ENCODE results near the gene FRMD4B. TPM values are rescaled to one million over a fixed set of nuclear protein-coding genes. Genes with fewer than 3 reads are reported as not detected.

Gene FRMD4B
- total RNA-seq, 4 donors from 2014 or later: 15.5 to 36.7 (median 26.0) TPM

DNA sequence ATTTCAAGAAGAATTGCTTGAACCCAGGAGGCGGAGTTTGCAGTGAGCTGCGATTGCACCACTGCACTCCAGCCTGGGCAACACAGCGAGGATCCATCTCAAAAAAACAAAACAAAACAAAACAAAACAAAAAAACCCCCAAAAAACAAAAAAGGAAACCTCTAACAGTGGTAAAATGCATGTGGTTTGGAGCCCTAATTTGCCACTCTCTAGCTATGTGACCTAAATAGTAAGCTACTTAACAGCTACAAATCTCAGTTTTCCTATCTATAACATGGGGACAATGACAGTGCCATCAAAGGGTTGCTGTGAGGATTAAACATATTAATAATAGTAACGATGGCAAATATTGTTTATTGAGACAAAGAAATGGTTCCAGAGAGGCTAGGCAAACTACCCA, 144.1 kb downstream of the FRMD4B start:
- no peaks in the 10 kb centered on the region for H3K36me3 ChIP-seq
- no peak overlapping the region for H3K4me3 ChIP-seq
- intact Hi-C loops (cut with DNase I; ENCODE audit: low total_unique reads): no loop called here
- H3K27me3 ChIP-seq: no peaks in the 10 kb centered on the region
- peaks cover 4 to 18% (median 8%) of the 10 kb centered on the region in 4 donors for H3K4me1 ChIP-seq
- no peak for DNase-seq
- TF ChIP-seq, protein P1, sequence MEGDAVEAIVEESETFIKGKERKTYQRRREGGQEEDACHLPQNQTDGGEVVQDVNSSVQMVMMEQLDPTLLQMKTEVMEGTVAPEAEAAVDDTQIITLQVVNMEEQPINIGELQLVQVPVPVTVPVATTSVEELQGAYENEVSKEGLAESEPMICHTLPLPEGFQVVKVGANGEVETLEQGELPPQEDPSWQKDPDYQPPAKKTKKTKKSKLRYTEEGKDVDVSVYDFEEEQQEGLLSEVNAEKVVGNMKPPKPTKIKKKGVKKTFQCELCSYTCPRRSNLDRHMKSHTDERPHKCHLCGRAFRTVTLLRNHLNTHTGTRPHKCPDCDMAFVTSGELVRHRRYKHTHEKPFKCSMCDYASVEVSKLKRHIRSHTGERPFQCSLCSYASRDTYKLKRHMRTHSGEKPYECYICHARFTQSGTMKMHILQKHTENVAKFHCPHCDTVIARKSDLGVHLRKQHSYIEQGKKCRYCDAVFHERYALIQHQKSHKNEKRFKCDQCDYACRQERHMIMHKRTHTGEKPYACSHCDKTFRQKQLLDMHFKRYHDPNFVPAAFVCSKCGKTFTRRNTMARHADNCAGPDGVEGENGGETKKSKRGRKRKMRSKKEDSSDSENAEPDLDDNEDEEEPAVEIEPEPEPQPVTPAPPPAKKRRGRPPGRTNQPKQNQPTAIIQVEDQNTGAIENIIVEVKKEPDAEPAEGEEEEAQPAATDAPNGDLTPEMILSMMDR (IDR thresholded peaks at IDR 0.05): no peak
- TF ChIP-seq EP300 (IDR thresholded peaks at IDR 0.05; ENCODE audit: low read depth) (no peak), POLR2A (IDR thresholded peaks at IDR 0.05) (no peak), POLR2AphosphoS5 (IDR thresholded peaks at IDR 0.05) (no peak)
- no peaks in the 10 kb centered on the region for H3K9me3 ChIP-seq
- in situ Hi-C loops (cut with MboI; ENCODE audit: low pct_ligation_motif_present in 1 of 4, low pct_unique_long_range_greater_than_20kb in 1 of 4, low sequenced_read_pairs in 3 of 4): no loop called here
- no peak overlapping the region for H3K27ac ChIP-seq
- WGBS, 2 donors (ENCODE audit: low coverage in 1 of 2): 90 to 96% methylated on average over 4 of the region's 4 CpGs

DNA sequence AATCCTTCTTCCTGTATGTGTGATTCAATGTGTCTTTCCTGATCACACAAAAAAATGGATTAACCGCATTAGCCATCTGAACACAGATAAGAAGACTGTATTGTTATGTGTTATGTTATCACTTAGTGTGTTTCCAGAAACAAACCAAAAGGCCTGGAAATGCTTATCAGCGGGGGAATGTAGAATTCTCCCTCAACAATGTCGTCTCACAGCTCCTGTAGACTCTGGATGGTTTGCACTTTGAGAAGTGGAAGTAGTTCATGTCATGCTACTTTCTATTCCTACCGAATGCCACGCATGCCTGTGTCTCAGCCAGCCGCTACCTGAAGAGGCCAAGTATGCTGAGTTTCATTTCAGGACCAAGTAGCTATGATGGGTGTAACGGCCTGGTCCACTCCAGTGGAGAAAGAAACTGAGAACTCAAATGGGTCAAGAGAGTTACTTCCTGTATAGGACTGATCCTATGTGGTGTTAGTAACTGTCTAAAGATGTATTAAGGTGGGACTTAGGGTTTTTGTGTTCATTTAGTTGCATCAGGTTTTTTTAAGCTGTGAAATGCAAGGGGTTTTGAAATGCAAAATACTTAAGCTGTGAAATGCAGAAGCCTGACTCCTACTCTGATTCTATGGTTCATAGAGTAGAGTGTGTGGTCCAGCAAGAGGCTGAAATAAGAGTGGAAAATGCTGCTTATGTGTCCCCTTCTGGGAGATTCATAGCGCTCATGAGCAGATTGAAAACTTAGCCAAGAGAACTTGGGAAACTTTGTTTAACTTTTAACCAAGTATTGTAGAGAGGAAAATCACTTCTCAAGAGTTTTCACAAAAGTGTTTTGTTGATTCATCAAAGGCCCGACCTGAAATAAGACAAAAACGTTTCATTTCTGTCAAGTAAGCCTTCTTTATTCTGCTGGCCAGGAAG, 145.0 kb downstream of the FRMD4B start:
- WGBS, 2 donors (ENCODE audit: low coverage in 1 of 2): 79 to 100% methylated on average over 2 to 10 of the region's 10 CpGs
- TF ChIP-seq POLR2A (IDR thresholded peaks at IDR 0.05) (no peak), EP300 (IDR thresholded peaks at IDR 0.05; ENCODE audit: low read depth) (no peak)
- TF ChIP-seq, protein P1 (IDR thresholded peaks at IDR 0.05): no peak
- Histone ChIP-seq H3K27me3 (no peaks in the 10 kb centered on the region), H3K36me3 (no peaks in the 10 kb centered on the region), H3K4me3 (no peak overlapping the region), H3K9me3 (no peaks in the 10 kb centered on the region), H3K4me1 (peaks cover 5 to 26% (median 11%) of the 10 kb centered on the region in 4 donors), H3K27ac (no peak overlapping the region)
- DNase-seq: no peak
- intact Hi-C loops (cut with DNase I; ENCODE audit: low total_unique reads): no loop called here
- in situ Hi-C loops (cut with MboI; ENCODE audit: low pct_ligation_motif_present in 1 of 4, low pct_unique_long_range_greater_than_20kb in 1 of 4, low sequenced_read_pairs in 3 of 4): no loop called here

DNA sequence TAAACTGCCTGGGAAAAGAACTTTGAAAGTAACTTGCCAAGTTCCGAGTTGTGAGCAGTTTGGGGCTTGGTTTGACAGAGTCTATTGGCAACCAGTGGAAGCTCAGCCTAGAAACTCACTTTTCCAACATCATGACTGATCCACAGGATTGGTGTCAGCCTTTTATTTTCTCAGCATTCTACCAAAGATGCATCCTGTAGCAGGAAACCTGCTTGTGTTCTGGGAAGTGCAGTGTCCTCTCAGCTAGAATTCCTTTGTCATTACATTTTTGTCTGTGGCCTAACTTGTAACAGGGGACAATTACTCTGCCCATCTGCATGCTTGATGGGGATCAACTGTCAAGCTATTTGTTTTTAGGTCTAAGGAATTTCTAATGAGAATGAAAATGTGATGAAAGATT, 146.8 kb downstream of the FRMD4B start:
- intact Hi-C loops (cut with DNase I; ENCODE audit: low total_unique reads): no loop called here
- no peak for TF ChIP-seq EP300 (IDR thresholded peaks at IDR 0.05; ENCODE audit: low read depth)
- no peak for TF ChIP-seq POLR2AphosphoS5 (IDR thresholded peaks at IDR 0.05)
- TF ChIP-seq POLR2A (IDR thresholded peaks at IDR 0.05): no peak
- TF ChIP-seq, protein P1 (IDR thresholded peaks at IDR 0.05): no peak
- 71% methylated on average over 1 of the region's 1 CpG; no CpG with 5 or more reads in 1 of the 2 donors for WGBS, 2 donors (ENCODE audit: low coverage in 1 of 2)

DNA sequence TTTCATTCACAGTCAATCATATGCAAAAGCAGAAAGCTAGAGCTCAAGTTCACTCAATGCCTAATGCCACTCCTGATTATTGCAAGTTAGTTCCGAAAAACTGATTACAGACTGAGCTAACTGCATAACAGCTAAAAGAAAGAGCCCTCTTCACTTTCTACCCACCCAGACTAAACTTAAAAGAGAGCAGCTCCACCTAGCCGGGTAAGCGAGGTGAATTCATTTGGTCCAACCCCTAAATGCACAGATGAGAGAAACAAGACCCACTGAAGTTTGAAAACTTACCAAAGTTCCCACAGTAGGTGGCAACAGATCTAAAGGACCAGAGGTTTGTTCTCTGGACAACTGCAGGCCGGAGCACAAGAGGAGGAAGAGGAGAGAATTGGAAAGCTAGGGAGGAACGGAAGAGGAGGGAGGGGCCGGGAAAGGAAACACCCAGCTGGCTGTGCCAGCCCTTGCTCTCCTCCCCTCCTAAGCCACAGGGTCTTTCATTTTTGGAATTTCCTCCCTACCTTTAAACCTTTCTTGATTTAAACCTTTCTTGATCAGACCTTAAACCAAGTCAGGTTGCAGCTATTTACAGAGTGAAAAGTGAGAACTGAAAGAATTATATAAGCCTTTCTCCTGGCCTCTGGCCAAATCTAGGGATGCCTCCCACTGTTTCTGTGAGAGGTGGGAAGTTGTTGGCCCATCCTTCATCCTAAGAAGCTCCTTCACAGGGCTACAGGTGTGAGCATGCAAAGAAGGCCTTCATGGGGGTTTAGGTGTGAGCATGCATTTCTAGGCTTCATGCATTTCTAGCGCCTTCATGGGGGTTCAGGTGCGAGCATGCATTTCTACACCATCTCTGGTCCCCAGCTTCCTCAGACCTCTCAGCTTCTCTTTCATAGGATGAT, 148.8 kb downstream of the FRMD4B start:
- no peak for TF ChIP-seq POLR2A (IDR thresholded peaks at IDR 0.05)
- TF ChIP-seq, protein P1 (IDR thresholded peaks at IDR 0.05): no peak
- TF ChIP-seq POLR2AphosphoS5 (IDR thresholded peaks at IDR 0.05): no peak
- no peak for TF ChIP-seq EP300 (IDR thresholded peaks at IDR 0.05; ENCODE audit: low read depth)
- no peaks in the 10 kb centered on the region for H3K36me3 ChIP-seq
- DNase-seq: peak; percentile 32
- WGBS, 2 donors (ENCODE audit: low coverage in 1 of 2): 36 to 52% methylated on average over 5 to 8 of the region's 8 CpGs
- no peaks in the 10 kb centered on the region for H3K9me3 ChIP-seq
- H3K27ac ChIP-seq: peak overlapping the region; percentile 43 to 62 (median 58)
- peaks cover 0 to 25% (median 5%) of the 10 kb centered on the region in 4 donors for H3K4me1 ChIP-seq
- H3K27me3 ChIP-seq: no peaks in the 10 kb centered on the region
- in situ Hi-C loops (cut with MboI; ENCODE audit: low pct_ligation_motif_present in 1 of 4, low pct_unique_long_range_greater_than_20kb in 1 of 4, low sequenced_read_pairs in 3 of 4): no loop called here
- peak overlapping the region in 3 of 4 donors; percentile 6 to 29 (median 10) for H3K4me3 ChIP-seq
- intact Hi-C loops (cut with DNase I; ENCODE audit: low total_unique reads): no loop called here

More for the DNA sequence above, 146.8 kb downstream of the FRMD4B start:
- Histone ChIP-seq H3K27ac (no peak overlapping the region), H3K4me1 (peaks cover 5 to 34% (median 11%) of the 10 kb centered on the region in 4 donors), H3K4me3 (no peak overlapping the region), H3K27me3 (no peaks in the 10 kb centered on the region), H3K36me3 (no peaks in the 10 kb centered on the region), H3K9me3 (no peaks in the 10 kb centered on the region)
- in situ Hi-C loops (cut with MboI; ENCODE audit: low pct_ligation_motif_present in 1 of 4, low pct_unique_long_range_greater_than_20kb in 1 of 4, low sequenced_read_pairs in 3 of 4): no loop called here
- DNase-seq: no peak

All from transverse colon (tissue), 4 donors.